H9 (cell line): ENCODE data around the gene MRPL36. TPM values are rescaled to one million over a fixed set of nuclear protein-coding genes. Genes with fewer than 3 reads are reported as not detected.

Experiments used
- DNase-seq: peaks from one replicate; pipeline ENCODE4 v3.0.0-alpha.2; 2017
- H2AFZ ChIP-seq: one replicate; pipeline ENCODE4 v1.6.1; 2013; ENCODE audit warnings: mild to moderate bottlenecking, low read length, control low read depth, moderate library complexity
- H2AK5ac ChIP-seq: 2 replicates; pipeline ENCODE4 v1.6.1; 2013; ENCODE audit warnings: low read length, control low read depth, mixed read lengths; ENCODE audit not compliant: insufficient read length
- H2BK120ac ChIP-seq: one replicate; pipeline ENCODE4 v1.6.1; 2013; ENCODE audit warnings: low read depth, mild to moderate bottlenecking, low read length, control low read depth, inconsistent platforms; ENCODE audit not compliant: poor library complexity, severe bottlenecking
- H2BK12ac ChIP-seq: 2 replicates; pipeline ENCODE4 v1.6.1; 2013; ENCODE audit warnings: low read length, control low read depth, mixed read lengths, low read depth; ENCODE audit not compliant: insufficient read length
- H2BK15ac ChIP-seq: 2 replicates; pipeline ENCODE4 v1.6.1; 2013; ENCODE audit warnings: low read depth, low read length, control low read depth
- H2BK20ac ChIP-seq: one replicate; pipeline ENCODE4 v1.6.1; 2013; ENCODE audit warnings: low read depth, mild to moderate bottlenecking, low read length, control low read depth, inconsistent platforms; ENCODE audit not compliant: poor library complexity, severe bottlenecking
- H2BK5ac ChIP-seq: 2 replicates; pipeline ENCODE4 v1.6.1; 2013; ENCODE audit warnings: low read length, control low read depth, mixed read lengths; ENCODE audit not compliant: insufficient read length
- H3K14ac ChIP-seq: 2 replicates; pipeline ENCODE4 v1.6.1; 2013; ENCODE audit warnings: low read length, control low read depth; ENCODE audit not compliant: insufficient read depth
- H3K18ac ChIP-seq: 2 replicates; pipeline ENCODE4 v1.6.1; 2013; ENCODE audit warnings: low read depth, mild to moderate bottlenecking, mixed read lengths, low read length, control low read depth; ENCODE audit not compliant: insufficient read length
- H3K23ac ChIP-seq: 2 replicates; pipeline ENCODE4 v1.6.1; 2013; ENCODE audit warnings: low read length, control low read depth, mixed read lengths, low read depth; ENCODE audit not compliant: insufficient read length
- H3K23me2 ChIP-seq: 2 replicates; pipeline ENCODE4 v1.6.1; 2013; ENCODE audit warnings: low read depth, mild to moderate bottlenecking, mixed read lengths, low read length, control low read depth; ENCODE audit not compliant: insufficient read length, poor library complexity, severe bottlenecking
- H3K27ac ChIP-seq: 2 replicates; pipeline ENCODE4 v1.5.1; 2013; ENCODE audit warnings: low read length, control low read depth, mixed read lengths, low read depth; ENCODE audit not compliant: insufficient read length
- H3K27me3 ChIP-seq: 2 replicates; pipeline ENCODE4 v1.6.1; 2013; ENCODE audit warnings: low read length, control low read depth, inconsistent platforms; ENCODE audit not compliant: insufficient read depth
- H3K4ac ChIP-seq: 2 replicates; pipeline ENCODE4 v1.6.1; 2013; ENCODE audit warnings: low read depth, mild to moderate bottlenecking, control low read depth, inconsistent platforms, low read length, moderate library complexity
- H3K4me1 ChIP-seq: 2 replicates; pipeline ENCODE4 v1.6.1; 2013; ENCODE audit warnings: low read length, control low read depth, inconsistent platforms; ENCODE audit not compliant: insufficient read depth
- H3K4me2 ChIP-seq: 2 replicates; pipeline ENCODE4 v1.6.1; 2013; ENCODE audit warnings: low read length, control low read depth, mixed read lengths; ENCODE audit not compliant: insufficient read length, insufficient read depth
- H3K56ac ChIP-seq: 2 replicates; pipeline ENCODE4 v1.6.1; 2013; ENCODE audit warnings: low read depth, mild to moderate bottlenecking, mixed read lengths, low read length, control low read depth; ENCODE audit not compliant: insufficient read length
- H3K79me1 ChIP-seq: 2 replicates; pipeline ENCODE4 v1.6.1; 2013; ENCODE audit warnings: low read depth, mild to moderate bottlenecking, moderate library complexity, low read length, control low read depth, inconsistent platforms; ENCODE audit not compliant: insufficient read depth, poor library complexity, severe bottlenecking
- H3K79me2 ChIP-seq: 2 replicates; pipeline ENCODE4 v1.6.1; 2013; ENCODE audit warnings: low read length, control low read depth, inconsistent platforms; ENCODE audit not compliant: insufficient read depth
- H3K9ac ChIP-seq: 2 replicates; pipeline ENCODE4 v1.6.1; 2013; ENCODE audit warnings: low read length, control low read depth, mixed read lengths; ENCODE audit not compliant: insufficient read length; ENCODE audit errors: extremely low read depth
- H3K9me3 ChIP-seq: one replicate; pipeline ENCODE4 v1.6.1; 2013; ENCODE audit warnings: low read depth, low read length, inconsistent platforms; ENCODE audit not compliant: control insufficient read depth
- H3T11ph ChIP-seq: one replicate; pipeline ENCODE4 v1.6.1; 2013; ENCODE audit warnings: mild to moderate bottlenecking, low read length, control low read depth, inconsistent platforms
- H4K20me1 ChIP-seq: one replicate; pipeline ENCODE4 v1.6.1; 2013; ENCODE audit not compliant: control insufficient read depth, insufficient read length, insufficient read depth
- H4K5ac ChIP-seq: 2 replicates; pipeline ENCODE4 v1.6.1; 2013; ENCODE audit warnings: low read depth, mild to moderate bottlenecking, mixed read lengths, low read length, control low read depth; ENCODE audit not compliant: insufficient read length
- H4K8ac ChIP-seq: replicated peaks from 2 replicates; pipeline ENCODE4 v1.6.1; 2013; ENCODE audit warnings: low read length, control low read depth, mixed read lengths, low read depth; ENCODE audit not compliant: insufficient read length
- H4K91ac ChIP-seq: 2 replicates; pipeline ENCODE4 v1.6.1; 2013; ENCODE audit warnings: low read depth, mild to moderate bottlenecking, moderate library complexity, mixed read lengths, low read length, control low read depth; ENCODE audit not compliant: insufficient read length
- H3K27ac Mint-ChIP-seq, 3 experiments: 2 replicates in 2 of 3; 3 replicates in 1 of 3; pipeline ENCODE4 v1.8.0; 2020 to 2021; ENCODE audit warnings: mixed read lengths in 3 of 3, mild to moderate bottlenecking in 1 of 3, moderate library complexity in 1 of 3
- H3K27me3 Mint-ChIP-seq: 2 replicates; pipeline ENCODE4 v1.8.0; 2021; ENCODE audit warnings: low read depth, mild to moderate bottlenecking, moderate library complexity, mixed read lengths
- H3K36me3 Mint-ChIP-seq, 3 experiments: 2 replicates in 2 of 3; 3 replicates in 1 of 3; pipeline ENCODE4 v1.8.0; 2020 to 2021; ENCODE audit warnings: low read depth in 3 of 3, mixed read lengths in 3 of 3; ENCODE audit not compliant: insufficient read depth in 1 of 3
- H3K4me1 Mint-ChIP-seq, 2 experiments: 2 replicates each; pipeline ENCODE4 v1.8.0; 2020; ENCODE audit warnings: mixed read lengths in 2 of 2
- H3K4me3 Mint-ChIP-seq, 2 experiments: 2 replicates in 1 of 2; 3 replicates in 1 of 2; pipeline ENCODE4 v1.8.0; 2020 to 2021; ENCODE audit warnings: mild to moderate bottlenecking in 2 of 2, mixed read lengths in 2 of 2, moderate library complexity in 1 of 2
- H3K9me3 Mint-ChIP-seq, 2 experiments: 2 replicates in 1 of 2; 3 replicates in 1 of 2; pipeline ENCODE4 v1.8.0; 2020; ENCODE audit warnings: mild to moderate bottlenecking in 2 of 2, mixed read lengths in 2 of 2, moderate library complexity in 1 of 2
- CTCF ChIP-seq: fragments of 200-600 bp; sonication (generic); conservative IDR thresholded peaks from 3 replicates; pipeline ENCODE4 v1.8.0; 2021; ENCODE audit warnings: antibody characterized with exemption, mild to moderate bottlenecking
- WGBS: extraction: QIAGEN DNeasy Blood & Tissue Kit; methylation state at CpG from one replicate; pipeline ENCODE4 v1.1.7; 2013; ENCODE audit warnings: missing lambda C conversion rate, low lambda C conversion rate, mixed read lengths; ENCODE audit not compliant: insufficient read length; ENCODE audit errors: extremely low coverage; 5-methylcytosine and 5-hydroxymethylcytosine counted together
- total RNA-seq: library from RNA; stranded (reverse); gene quantifications from 2 replicates; pipeline ENCODE4 v1.2.1, GENCODE V29; 2021

Gene MRPL36
- total RNA-seq, 1 experiment from 2014 or later, result 67.3 TPM

GRCh38 chr5:1776831-1777230 lies 22.8 kb downstream of the MRPL36 start:
- Histone ChIP-seq H4K91ac (no peak overlapping the region), H2BK12ac (no peak overlapping the region), H4K8ac (no peak overlapping the region), H2AFZ (no peak overlapping the region), H3K27ac (no peak overlapping the region), H3K4me1 (no peaks in the 10 kb centered on the region), H3K4me2 (no peak overlapping the region), H3K9ac (no peak overlapping the region), H3K23me2 (no peaks in the 10 kb centered on the region), H3K18ac (no peak overlapping the region), H3K79me2 (no peaks in the 10 kb centered on the region), H3K79me1 (no peaks in the 10 kb centered on the region), H2AK5ac (no peak overlapping the region), H2BK20ac (no peak overlapping the region), H3K56ac (no peak overlapping the region), H4K20me1 (no peaks in the 10 kb centered on the region), H2BK120ac (no peak overlapping the region), H3K14ac (no peak overlapping the region), H2BK5ac (no peak overlapping the region), H4K5ac (no peak overlapping the region), H3T11ph (no peak overlapping the region), H2BK15ac (no peak overlapping the region), H3K27me3 (no peaks in the 10 kb centered on the region), H3K9me3 (no peaks in the 10 kb centered on the region), H3K4ac (no peak overlapping the region), H3K23ac (no peak overlapping the region)
- H3K27me3 Mint-ChIP-seq, result peaks cover 2% of the 10 kb centered on the region; the same call in 1 of the 2 replicates
- no peak for DNase-seq
- no peak for TF ChIP-seq CTCF
- no peak overlapping the region for H3K27ac Mint-ChIP-seq
- H3K9me3 Mint-ChIP-seq, result peaks cover 9 to 11% of the 10 kb centered on the region in 2 experiments; a peak in 4 of 5 replicates
- H3K4me1 Mint-ChIP-seq, result no peaks in the 10 kb centered on the region; a peak in 1 of 4 replicates
- no peaks in the 10 kb centered on the region; a peak in 1 of 7 replicates for H3K36me3 Mint-ChIP-seq
- H3K4me3 Mint-ChIP-seq, result no peak overlapping the region
- no CpG with 5 or more reads among the region's 6 CpGs for WGBS
